IPS-NIHi7 (cell line): Measurements from ENCODE around the gene OBSL1.

Experiments
- DNase-seq: peaks from one replicate; pipeline ENCODE4 v3.0.0; 2012; ENCODE audit warnings: mixed read lengths; ENCODE audit errors: extremely low spot score

Gene OBSL1

GRCh38 chr2:219571311-219572236 is at the start of gene OBSL1:
Gene OBSL1, minus strand, starts transcription at chr2:219571539. Its CDS starts 307 bp downstream, at chr2:219571232.
- peak; percentile 92 for DNase-seq

GRCh38 chr2:219620546-219620945 is 49.2 kb upstream of the OBSL1 start:
- DNase-seq = no peak

DNA sequence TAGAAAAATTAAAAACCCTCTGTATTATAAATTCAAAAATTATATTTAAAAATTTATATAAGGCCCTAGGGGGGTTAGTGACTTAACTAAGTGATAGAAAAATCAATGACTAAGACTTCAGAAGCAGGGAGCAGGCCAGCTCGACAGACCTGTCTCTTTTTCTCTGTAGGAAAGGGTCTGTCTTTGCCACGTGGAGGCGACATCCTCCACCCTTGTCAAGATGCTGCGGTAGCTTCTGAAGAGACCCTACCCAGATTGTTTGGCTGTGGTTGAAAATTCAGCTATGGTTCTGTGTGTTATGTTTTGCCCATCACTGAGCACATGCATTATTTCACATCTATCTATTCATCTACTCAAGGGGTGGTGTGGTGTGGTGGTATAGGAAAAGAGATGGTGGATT is 47.9 kb upstream of the OBSL1 start:
- peak; percentile 80 for DNase-seq

GRCh38 chr2:219618733-219619122 is 47.4 kb upstream of the OBSL1 start:
- no peak for DNase-seq

DNA sequence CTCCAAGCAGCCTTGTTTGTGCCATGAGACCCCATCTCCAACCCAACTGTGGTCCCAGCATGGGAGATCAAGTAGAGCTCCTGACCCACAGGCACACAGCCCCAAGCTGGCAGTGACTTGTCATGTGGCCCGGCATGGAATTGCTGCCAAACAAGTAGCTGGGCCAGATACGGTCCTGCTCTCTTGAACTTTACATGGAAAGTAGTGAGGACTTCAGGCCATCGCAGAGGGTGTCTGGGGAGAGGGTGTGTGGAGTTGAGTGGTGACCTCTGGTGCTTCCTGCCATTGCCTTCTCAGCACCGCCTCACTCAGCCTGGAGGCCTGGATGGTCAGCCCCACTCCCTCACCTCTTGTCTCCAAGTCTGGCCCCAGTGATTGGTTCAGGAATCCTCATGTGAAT is 45.2 kb upstream of the OBSL1 start:
- DNase-seq = no peak

GRCh38 chr2:219615894-219616293 is 44.6 kb upstream of the OBSL1 start:
- no peak for DNase-seq

DNA sequence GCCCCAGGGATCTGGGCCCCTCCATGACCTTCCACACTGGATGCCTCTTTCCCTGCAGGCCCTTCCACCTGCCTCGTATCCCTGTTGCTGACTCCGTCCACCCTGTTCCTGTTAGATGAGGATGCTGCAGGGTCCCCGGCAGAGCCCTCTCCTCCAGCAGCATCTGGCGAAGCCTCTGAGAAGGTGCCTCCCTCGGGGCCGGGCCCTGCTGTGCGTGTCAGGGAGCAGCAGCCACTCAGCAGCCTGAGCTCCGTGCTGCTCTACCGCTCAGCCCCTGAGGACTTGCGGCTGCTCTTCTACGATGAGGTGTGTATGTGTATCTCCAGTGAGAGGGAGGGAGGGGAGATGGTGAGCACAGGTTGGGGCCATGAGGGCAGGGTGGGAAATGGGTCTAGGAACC is 43.7 kb upstream of the OBSL1 start:
- DNase-seq = no peak

DNA sequence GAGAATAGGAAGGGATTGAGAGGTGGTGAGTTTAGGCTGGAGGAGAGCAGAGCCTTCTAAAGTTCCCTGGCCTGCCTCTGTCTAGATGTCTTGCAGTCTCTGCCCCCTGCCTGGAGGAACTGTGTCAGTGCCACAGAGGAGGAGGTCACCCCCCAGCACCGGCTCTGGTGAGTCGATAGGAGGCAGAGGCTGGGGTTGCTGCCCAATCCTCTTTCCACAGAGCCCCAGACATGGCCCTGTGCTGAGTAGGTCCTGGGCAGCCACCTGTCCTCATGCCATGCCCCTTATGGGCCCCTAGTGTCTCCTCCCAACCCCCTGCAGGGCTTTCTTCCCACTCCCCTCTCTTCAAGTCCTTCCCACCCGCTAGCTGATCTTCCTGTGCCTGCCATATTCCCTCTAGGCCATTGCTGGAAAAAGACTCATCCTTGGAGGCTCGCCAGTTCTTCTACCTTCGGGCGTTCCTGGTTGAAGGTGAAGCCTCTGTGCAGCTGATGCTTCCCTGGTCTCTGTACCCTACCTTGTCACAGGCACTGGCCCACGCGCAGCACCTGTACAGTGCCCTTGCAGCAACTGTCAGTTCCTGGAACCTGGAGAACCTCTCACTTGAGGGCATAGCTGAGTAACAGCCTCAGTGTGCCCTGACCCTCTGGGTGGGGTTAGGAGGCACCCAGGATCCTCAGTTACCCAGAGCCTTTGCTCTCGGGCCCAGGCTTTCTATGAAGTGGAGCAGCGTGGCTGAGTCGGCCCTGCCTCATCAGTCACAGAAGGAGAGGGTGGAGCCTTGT is 42.9 kb upstream of the OBSL1 start:
- no peak for DNase-seq

- DNase-seq = no peak
These were observed 42.2 kb upstream of the OBSL1 start for GRCh38 chr2:219613461-219614070.

GRCh38 chr2:219612577-219613286 is 41.4 kb upstream of the OBSL1 start:
- no peak for DNase-seq

DNA sequence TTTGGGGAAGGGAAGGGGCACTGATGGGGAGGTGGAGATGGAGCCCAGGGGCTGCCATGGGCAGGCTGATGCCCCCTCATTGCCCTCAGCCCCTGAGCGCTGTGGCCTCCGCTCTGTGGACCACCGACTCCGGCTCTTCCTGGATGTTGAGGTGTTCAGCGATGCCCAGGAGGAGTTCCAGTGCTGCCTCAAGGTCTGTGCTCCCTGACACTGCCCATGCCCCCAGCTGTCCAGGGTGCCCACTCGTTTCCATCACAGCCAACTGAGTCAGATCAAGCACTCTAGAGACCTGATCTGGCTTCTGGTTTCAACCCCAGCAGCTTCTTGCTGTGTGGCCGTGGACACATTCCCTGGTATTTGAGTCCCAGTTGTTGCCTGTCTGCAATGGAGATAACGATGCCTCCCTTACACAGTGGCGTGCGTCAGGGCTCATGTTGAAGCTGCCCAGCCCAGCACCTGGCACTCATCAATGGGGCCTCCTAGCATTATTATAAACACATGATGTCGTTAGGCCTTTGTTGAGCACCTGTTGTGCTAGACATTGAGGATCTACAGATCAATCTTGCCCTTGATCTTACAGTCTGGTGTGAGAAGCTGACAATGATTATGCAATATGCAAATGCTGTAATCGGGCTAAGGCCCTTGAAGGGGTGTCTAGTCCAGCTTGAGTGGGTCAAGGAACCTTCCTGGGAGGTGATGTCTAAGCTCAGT is 40.7 kb upstream of the OBSL1 start:
- no peak for DNase-seq

DNA sequence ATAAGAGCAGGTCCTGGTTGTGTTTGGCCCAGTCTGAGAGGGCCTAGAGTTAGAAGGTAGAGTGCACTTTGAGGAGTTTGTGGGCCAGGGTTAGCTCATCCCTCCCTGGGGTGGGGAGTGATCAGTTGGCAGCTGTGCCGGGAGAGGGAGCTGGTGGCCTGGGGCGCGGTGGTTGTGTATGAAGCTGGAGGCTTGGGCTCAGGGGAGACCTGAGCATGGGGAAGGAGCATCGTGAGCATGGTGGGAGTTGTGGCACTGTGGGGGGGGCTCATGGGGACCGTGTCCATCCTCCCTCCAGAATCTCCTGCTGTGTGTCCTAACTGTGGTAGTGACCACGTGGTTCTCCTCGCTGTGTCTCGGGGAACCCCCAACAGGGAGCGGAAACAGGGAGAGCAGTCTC is 40.0 kb upstream of the OBSL1 start:
- no peak for DNase-seq

GRCh38 chr2:219609149-219609750 is 37.9 kb upstream of the OBSL1 start:
- no peak for DNase-seq

- no peak for DNase-seq
These were observed 37.1 kb upstream of the OBSL1 start for GRCh38 chr2:219608399-219608964.

DNA sequence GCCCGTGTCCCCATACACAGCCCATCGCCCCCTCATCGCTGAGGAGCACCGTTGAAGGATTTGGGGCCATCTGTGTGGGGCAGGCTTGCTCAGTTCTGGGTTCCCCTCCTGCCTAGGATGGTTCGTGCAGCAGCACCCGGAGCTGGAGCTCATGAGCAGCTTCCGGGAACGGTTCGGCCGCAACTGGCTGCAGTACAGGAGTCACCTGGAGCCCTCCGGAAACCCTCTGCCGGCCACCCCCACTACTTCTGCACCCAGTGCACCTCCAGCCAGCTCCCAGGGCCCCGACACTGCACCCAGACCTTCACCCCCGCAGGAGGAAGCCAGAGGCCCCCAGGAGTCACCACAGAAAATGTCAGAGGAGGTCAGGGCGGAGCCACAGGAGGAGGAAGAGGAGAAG is 36.6 kb upstream of the OBSL1 start:
- DNase-seq = no peak

GRCh38 chr2:219605607-219605954 is 34.2 kb upstream of the OBSL1 start:
- DNase-seq = no peak

DNA sequence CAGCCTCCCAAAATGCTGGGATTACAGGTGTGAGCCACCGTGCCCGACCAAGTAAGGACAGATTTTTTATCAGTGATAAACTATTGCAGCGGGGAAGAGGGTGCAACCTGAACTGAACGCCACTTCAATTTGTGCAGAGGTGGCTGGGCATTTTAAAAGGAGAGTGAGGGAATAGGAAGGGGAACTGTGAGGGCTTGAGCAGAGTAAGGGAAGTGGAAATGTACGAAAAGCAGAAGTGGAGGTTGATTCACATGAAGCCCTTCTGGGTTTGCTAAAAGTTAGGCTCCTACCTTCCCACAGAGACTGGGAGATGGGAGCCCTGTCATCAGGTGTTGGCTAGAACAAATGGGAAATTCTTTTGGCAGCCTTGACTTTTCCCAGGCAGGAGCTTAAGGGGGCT is 32.4 kb upstream of the OBSL1 start:
- no peak for DNase-seq

- DNase-seq = no peak
These were observed 27.2 kb upstream of the OBSL1 start for GRCh38 chr2:219598308-219599078.

- peak; percentile 99 for DNase-seq
These were observed 26.4 kb upstream of the OBSL1 start, which contains the start of gene STK11IP for GRCh38 chr2:219597552-219598307. Gene STK11IP, plus strand, starts transcription at chr2:219597857. Its CDS starts 263 bp downstream, at chr2:219598120.
